Mammary epithelial cell (primary cell): ENCODE data around the gene ARHGEF12.

Source experiments
- CTCF ChIP-seq, 2 donors: IDR thresholded peaks in 1 of 2; conservative IDR thresholded peaks in 1 of 2; 2 replicates each; pipeline ENCODE4 v1.5.1; 2011 to 2012; ENCODE audit warnings: inconsistent platforms in 2 of 2, low read length in 2 of 2, mild to moderate bottlenecking in 2 of 2, control low read depth in 1 of 2, low read depth in 1 of 2; ENCODE audit not compliant: insufficient read depth in 1 of 2; ENCODE audit errors: extremely low read depth in 1 of 2
- EZH2 ChIP-seq: IDR thresholded peaks from 2 replicates; pipeline ENCODE4 v1.6.1; 2012; ENCODE audit warnings: low read length, inconsistent platforms, borderline replicate concordance

GRCh38 chr11:120519474-120519873, 183.3 kb downstream of the ARHGEF12 start:
- TF ChIP-seq CTCF (conservative IDR thresholded peaks at IDR 0.05 in 1 of 2, IDR thresholded peaks at IDR 0.05 in 1 of 2; ENCODE audit: extremely low read depth in 1 of 2, insufficient read depth in 1 of 2, low read depth in 1 of 2, low read length in 2 of 2) (no peak), EZH2 (no peak)
